RWPE1 (cell line): Measurements from ENCODE around the gene AUTS2.

Source experiments
- CTCF ChIA-PET: fragments of 350-600 bp; sonication (Branson Sonifier 250); formaldehyde crosslinking; extraction: SDS; loops from one replicate; lab custom pipeline; 2021; lab: Yijun Ruan, JAX
- POLR2A ChIA-PET: fragments of 400-600 bp; formaldehyde crosslinking; extraction: SDS; loops from one replicate; lab custom pipeline; 2020; ENCODE audit warnings: antibody characterized with exemption; ENCODE audit not compliant: low non-redundant PET; lab: Yijun Ruan, JAX
- DNase-seq: peaks from one replicate; pipeline ENCODE4 v3.0.0; 2012; ENCODE audit warnings: low spot score
- H3K27ac ChIP-seq: fragments of 450-650 bp; 2 replicates; pipeline ENCODE4 v1.5.1; 2017
- TF ChIP-seq, protein P1 (sequence below): fragments of 450-650 bp; conservative IDR thresholded peaks from 2 replicates; pipeline ENCODE4 v1.5.1; 2017; ENCODE audit warnings: low read depth, mild to moderate bottlenecking

Gene AUTS2

GRCh38 chr7:70657989-70658632 lies 1059.8 kb downstream of the AUTS2 start:
- no peak for DNase-seq
- TF ChIP-seq, protein P1, sequence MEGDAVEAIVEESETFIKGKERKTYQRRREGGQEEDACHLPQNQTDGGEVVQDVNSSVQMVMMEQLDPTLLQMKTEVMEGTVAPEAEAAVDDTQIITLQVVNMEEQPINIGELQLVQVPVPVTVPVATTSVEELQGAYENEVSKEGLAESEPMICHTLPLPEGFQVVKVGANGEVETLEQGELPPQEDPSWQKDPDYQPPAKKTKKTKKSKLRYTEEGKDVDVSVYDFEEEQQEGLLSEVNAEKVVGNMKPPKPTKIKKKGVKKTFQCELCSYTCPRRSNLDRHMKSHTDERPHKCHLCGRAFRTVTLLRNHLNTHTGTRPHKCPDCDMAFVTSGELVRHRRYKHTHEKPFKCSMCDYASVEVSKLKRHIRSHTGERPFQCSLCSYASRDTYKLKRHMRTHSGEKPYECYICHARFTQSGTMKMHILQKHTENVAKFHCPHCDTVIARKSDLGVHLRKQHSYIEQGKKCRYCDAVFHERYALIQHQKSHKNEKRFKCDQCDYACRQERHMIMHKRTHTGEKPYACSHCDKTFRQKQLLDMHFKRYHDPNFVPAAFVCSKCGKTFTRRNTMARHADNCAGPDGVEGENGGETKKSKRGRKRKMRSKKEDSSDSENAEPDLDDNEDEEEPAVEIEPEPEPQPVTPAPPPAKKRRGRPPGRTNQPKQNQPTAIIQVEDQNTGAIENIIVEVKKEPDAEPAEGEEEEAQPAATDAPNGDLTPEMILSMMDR, result no peak
- no peak overlapping the region for H3K27ac ChIP-seq
- ChIA-PET CTCF (interaction anchor here (0.6 kb wide), 1 partner anchor 113 kb away, joined by 3 read pairs; no protein-coding TSS in a partner anchor), POLR2A (no interaction called here)

DNA sequence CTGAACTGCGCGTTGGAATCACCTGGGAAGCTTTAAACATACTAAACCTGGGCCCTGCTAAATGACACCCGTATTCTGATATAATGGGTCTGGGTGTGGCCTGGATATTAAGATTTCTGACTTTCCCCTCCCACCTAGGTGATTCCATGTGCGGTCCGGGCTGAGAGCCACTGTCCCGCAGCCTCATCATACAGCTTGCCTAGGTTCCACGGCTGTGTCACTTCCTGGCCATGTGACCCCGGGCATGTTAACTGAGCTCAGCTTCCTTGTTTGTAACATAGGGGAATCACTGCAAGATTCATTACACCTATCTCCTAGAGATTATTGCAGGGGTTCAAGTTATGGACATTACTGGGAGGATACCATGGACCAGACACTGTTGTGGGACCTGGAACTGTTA lies 1061.0 kb downstream of the AUTS2 start:
- no peak overlapping the region for H3K27ac ChIP-seq
- TF ChIP-seq, protein P1, result no peak
- CTCF ChIA-PET, result no interaction called here
- POLR2A ChIA-PET, result no interaction called here
- no peak for DNase-seq

- DNase-seq, result no peak
- no peak overlapping the region for H3K27ac ChIP-seq
- POLR2A ChIA-PET, result no interaction called here
- TF ChIP-seq, protein P1, result no peak
- CTCF ChIA-PET, result no interaction called here
Observed at GRCh38 chr7:70660154-70660818, 1062.0 kb downstream of the AUTS2 start.

GRCh38 chr7:70660819-70661191 lies 1062.5 kb downstream of the AUTS2 start:
- ChIA-PET CTCF (no interaction called here), POLR2A (no interaction called here)
- DNase-seq, result no peak
- TF ChIP-seq, protein P1, result no peak
- H3K27ac ChIP-seq, result no peak overlapping the region

DNA sequence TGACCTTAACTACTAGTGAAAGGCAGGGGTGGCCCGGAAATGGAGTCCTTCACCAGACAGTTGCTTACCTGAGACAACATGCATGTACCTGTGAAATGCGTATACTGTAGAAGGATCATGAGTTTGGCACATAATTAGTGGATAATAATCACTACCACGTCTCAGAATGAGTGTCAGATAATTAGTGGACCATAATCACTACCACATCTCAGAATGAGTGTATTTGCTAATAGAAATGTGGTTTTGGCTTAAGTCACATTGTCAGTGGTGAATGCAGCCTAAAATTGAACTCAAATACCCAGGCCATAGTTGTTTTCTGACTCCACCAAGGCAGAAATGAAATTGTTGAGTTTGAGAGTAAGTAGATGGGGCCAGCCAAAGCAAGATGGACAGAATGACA lies 1065.4 kb downstream of the AUTS2 start:
- no peak overlapping the region for H3K27ac ChIP-seq
- DNase-seq, result no peak
- POLR2A ChIA-PET, result no interaction called here
- CTCF ChIA-PET, result no interaction called here
- TF ChIP-seq, protein P1, result no peak

DNA sequence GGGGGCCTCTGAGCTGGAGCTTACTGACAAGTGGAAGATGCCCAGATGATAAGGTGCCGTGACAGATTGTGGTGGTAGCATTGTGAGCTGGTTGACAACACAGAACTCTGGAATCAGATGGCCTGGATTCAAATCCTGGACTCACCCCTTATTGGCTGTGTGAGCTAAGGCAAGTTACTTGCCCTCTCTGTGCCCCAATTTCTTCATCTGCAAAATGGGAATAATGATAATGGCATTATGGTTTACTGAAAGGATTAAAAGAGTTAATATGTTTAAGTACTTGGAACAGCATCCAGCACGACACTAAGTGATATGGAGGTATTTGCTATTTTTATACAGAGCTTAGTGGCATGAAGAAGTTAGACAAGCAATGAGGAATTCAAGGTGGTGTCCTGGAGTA lies 1067.7 kb downstream of the AUTS2 start:
- ChIA-PET CTCF (no interaction called here), POLR2A (no interaction called here)
- TF ChIP-seq, protein P1, result no peak
- DNase-seq, result no peak
- H3K27ac ChIP-seq, result no peak overlapping the region
